ENCODE measurements around the gene PI3. TPM values are rescaled to one million over a fixed set of nuclear protein-coding genes. Genes with fewer than 3 reads are reported as not detected.
A peak's percentile ranks its signal among the peaks of the same experiment; 100 is the strongest.

The PI3 gene
- total and polyA plus RNA-seq, 7 experiments from 2014 or later: not detected

- no peak within 1 kb of the TSS for H3K4me3 ChIP-seq (ENCODE audit: low read length)
- POLR2A ChIA-PET: no interaction called here
- H3K27ac Mint-ChIP-seq: peak within 1 kb of the TSS in 1 of 9 donors; percentile 39
- peaks cover 0 to 3% (median 0%) of the 10 kb centered on the region in 11 donors for H3K9me3 Mint-ChIP-seq
- H3K27ac ChIP-seq (ENCODE audit: low read depth, low read length): no peak within 1 kb of the TSS
- CTCF ChIA-PET: interaction anchor here (0.7 kb wide), 1 partner anchor 191 kb away, joined by 3 read pairs; no protein-coding TSS in a partner anchor
- no peak for ATAC-seq
- no peak for DNase-seq
- H3K4me1 Mint-ChIP-seq: no peaks in the 10 kb centered on the region
- no peak within 1 kb of the TSS for H3K4me3 Mint-ChIP-seq
- H3K36me3 Mint-ChIP-seq: no peaks in the 10 kb centered on the region
- no peaks in the 10 kb centered on the region for H3K9me3 ChIP-seq (ENCODE audit: control insufficient read depth in 2 of 3, low read length in 3 of 3)
- H3K4me1 ChIP-seq (ENCODE audit: control insufficient read depth in 2 of 2, insufficient read depth in 2 of 2, low read length in 2 of 2): no peaks in the 10 kb centered on the region
- H3K27me3 Mint-ChIP-seq: peaks cover 33 to 50% (median 43%) of the 10 kb centered on the region in 5 donors
- H3K36me3 ChIP-seq (ENCODE audit: control insufficient read depth in 2 of 3, insufficient read depth in 3 of 3, low read length in 3 of 3): no peaks in the 10 kb centered on the region
- intact Hi-C loops (cut with micrococcal nuclease): no loop called here
- no peaks in the 10 kb centered on the region for H3K27me3 ChIP-seq (ENCODE audit: control insufficient read depth in 2 of 2, insufficient read depth in 2 of 2, low read length in 2 of 2)
These were observed 46.4 kb downstream of the PI3 start, which contains the start of gene SEMG2 for GRCh38 chr20:45221076-45221475. TSS of gene SEMG2 (plus strand) at chr20:45221373. CDS start at chr20:45221390, 17 bp downstream.

GRCh38 chr20:45223136-45223535 lies 48.4 kb downstream of the PI3 start:
- no peak overlapping the region for H3K27ac ChIP-seq (ENCODE audit: low read depth, low read length)
- CTCF ChIA-PET: no interaction called here
- no peaks in the 10 kb centered on the region for H3K9me3 ChIP-seq (ENCODE audit: control insufficient read depth in 2 of 3, low read length in 3 of 3)
- Mint-ChIP-seq H3K27ac (no peak overlapping the region), H3K9me3 (peaks cover 0 to 3% (median 0%) of the 10 kb centered on the region in 11 donors), H3K4me1 (no peaks in the 10 kb centered on the region), H3K4me3 (no peak overlapping the region), H3K36me3 (no peaks in the 10 kb centered on the region), H3K27me3 (peaks cover 34 to 56% (median 47%) of the 10 kb centered on the region in 5 donors)
- ATAC-seq: no peak
- no peaks in the 10 kb centered on the region for H3K4me1 ChIP-seq (ENCODE audit: control insufficient read depth in 2 of 2, insufficient read depth in 2 of 2, low read length in 2 of 2)
- H3K36me3 ChIP-seq (ENCODE audit: control insufficient read depth in 2 of 3, insufficient read depth in 3 of 3, low read length in 3 of 3): no peaks in the 10 kb centered on the region
- POLR2A ChIA-PET: no interaction called here
- intact Hi-C loops (cut with micrococcal nuclease): no loop called here
- DNase-seq: no peak
- no peak overlapping the region for H3K4me3 ChIP-seq (ENCODE audit: low read length)
- H3K27me3 ChIP-seq (ENCODE audit: control insufficient read depth in 2 of 2, insufficient read depth in 2 of 2, low read length in 2 of 2): no peaks in the 10 kb centered on the region

Other genes starting within 250 kb of the PI3 start
- gene TOMM34, start 214.5 kb upstream of the PI3 start, total RNA-seq: 10 to 100 TPM in 1 of 5 experiments, 1 to 10 TPM in 4; 7.0 to 22.5 (median 8.6) TPM
- gene TOMM34, start 214.5 kb upstream of the PI3 start, polyA plus RNA-seq: 10 to 100 TPM; 15.1 to 30.2 TPM
- gene STK4, start 208.4 kb upstream of the PI3 start, total RNA-seq: 100 to 1,000 TPM; 207 to 383 (median 267) TPM
- 100 to 1,000 TPM; 175 to 241 TPM for gene STK4, start 208.4 kb upstream of the PI3 start, polyA plus RNA-seq
- gene KCNS1, start 73.8 kb upstream of the PI3 start, total RNA-seq: under 1 TPM in 1 of 5 experiments, not detected in 4; 0.12 TPM
- gene KCNS1, start 73.8 kb upstream of the PI3 start, polyA plus RNA-seq: under 1 TPM; 0.07 to 0.08 TPM
- not detected for gene WFDC5, start 59.7 kb upstream of the PI3 start, total RNA-seq
- not detected for gene WFDC5, start 59.7 kb upstream of the PI3 start, polyA plus RNA-seq
- gene WFDC12, start 50.4 kb upstream of the PI3 start, total RNA-seq: not detected
- not detected for gene WFDC12, start 50.4 kb upstream of the PI3 start, polyA plus RNA-seq
- gene SEMG1, start 32.1 kb downstream of the PI3 start, total RNA-seq: not detected
- not detected for gene SEMG1, start 32.1 kb downstream of the PI3 start, polyA plus RNA-seq
- gene SEMG2, start 46.5 kb downstream of the PI3 start, total RNA-seq: not detected
- not detected for gene SEMG2, start 46.5 kb downstream of the PI3 start, polyA plus RNA-seq
- gene SLPI, start 79.7 kb downstream of the PI3 start, total RNA-seq: under 1 TPM in 1 of 5 experiments, not detected in 4; 0.96 TPM
- gene SLPI, start 79.7 kb downstream of the PI3 start, polyA plus RNA-seq: not detected
- gene RBPJL, start 131.9 kb downstream of the PI3 start, total RNA-seq: not detected
- not detected for gene RBPJL, start 131.9 kb downstream of the PI3 start, polyA plus RNA-seq
- gene MATN4, start 133.4 kb downstream of the PI3 start, total RNA-seq: 1 to 10 TPM in 1 of 5 experiments, not detected in 4; 2.3 TPM
- not detected for gene MATN4, start 133.4 kb downstream of the PI3 start, polyA plus RNA-seq
- gene SDC4, start 173.5 kb downstream of the PI3 start, total RNA-seq: 10 to 100 TPM in 1 of 5 experiments, 1 to 10 TPM in 1, under 1 TPM in 3; 0.38 to 46.7 (median 0.56) TPM
- gene SDC4, start 173.5 kb downstream of the PI3 start, polyA plus RNA-seq: under 1 TPM in 1 of 2 donors, not detected in 1; 0.21 TPM
- gene SYS1, start 188.3 kb downstream of the PI3 start, total RNA-seq: 100 to 1,000 TPM in 1 of 5 experiments, 10 to 100 TPM in 4; 23.9 to 111 (median 67.1) TPM
- gene SYS1, start 188.3 kb downstream of the PI3 start, polyA plus RNA-seq: 10 to 100 TPM; 34.5 to 42.3 TPM
- gene TP53TG5, start 203.4 kb downstream of the PI3 start, total RNA-seq: under 1 TPM in 3 of 5 experiments, not detected in 2; 0.19 to 0.48 (median 0.46) TPM
- under 1 TPM; 0.14 to 0.24 TPM for gene TP53TG5, start 203.4 kb downstream of the PI3 start, polyA plus RNA-seq
- 10 to 100 TPM; 12.2 to 22.7 (median 16.3) TPM for gene DBNDD2, start 233.4 kb downstream of the PI3 start, total RNA-seq
- 10 to 100 TPM; 15.3 to 22.9 TPM for gene DBNDD2, start 233.4 kb downstream of the PI3 start, polyA plus RNA-seq
- 100 to 1,000 TPM in 1 of 5 experiments, 10 to 100 TPM in 4; 78.7 to 140 (median 85.0) TPM for gene PIGT, start 241.2 kb downstream of the PI3 start, total RNA-seq
- gene PIGT, start 241.2 kb downstream of the PI3 start, polyA plus RNA-seq: 10 to 100 TPM; 82.7 to 98.9 TPM

All from naive thymus-derived CD4-positive, alpha-beta T cell (primary cell).